ENCODE results near the gene RAPGEF3.
A peak's percentile ranks its signal among the peaks of the same experiment; 100 is the strongest.

The RAPGEF3 gene

DNA sequence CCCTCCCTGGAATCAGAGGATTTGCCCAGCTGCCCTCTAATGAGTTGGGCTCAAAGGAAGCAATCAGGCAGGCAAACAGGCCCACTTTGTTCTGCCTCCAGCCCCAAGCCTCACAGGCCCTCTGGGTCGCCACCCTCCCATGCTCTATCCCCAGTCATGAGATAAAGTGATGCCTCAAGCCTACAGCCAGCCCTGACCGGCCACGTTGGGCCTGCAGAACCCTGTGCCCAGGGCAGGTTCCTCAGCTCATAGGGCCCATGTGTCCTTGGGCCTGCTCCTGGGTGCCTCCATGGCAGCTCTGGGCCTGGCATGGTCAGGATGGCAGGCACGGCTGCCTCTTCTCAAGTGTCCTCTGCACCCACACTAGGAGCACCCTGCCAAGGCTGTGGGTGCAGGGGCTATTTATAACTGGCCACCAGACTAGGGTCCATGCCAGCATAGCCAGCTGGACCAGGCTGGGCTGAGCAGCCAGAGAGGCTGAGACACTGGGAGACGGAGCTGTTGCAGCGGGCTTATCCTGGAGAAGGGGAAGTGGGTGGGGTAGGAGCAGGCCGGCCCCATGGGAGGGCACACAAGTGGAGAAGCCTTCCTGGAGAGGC lies 40.8 kb upstream of the RAPGEF3 start:
- H3K27me3 Mint-ChIP-seq (ENCODE audit: low read depth, poor library complexity), result peaks cover 4% of the 10 kb centered on the region
- H3K36me3 Mint-ChIP-seq (ENCODE audit: low read depth), result peaks cover 5% of the 10 kb centered on the region
- no peak overlapping the region for H3K4me3 Mint-ChIP-seq
- no peak for TF ChIP-seq CTCF (IDR thresholded peaks at IDR 0.05)
- no peak for DNase-seq
- peaks cover 45% of the 10 kb centered on the region for H3K4me1 Mint-ChIP-seq
- no peaks in the 10 kb centered on the region for H3K9me3 Mint-ChIP-seq
- no peak overlapping the region for H3K27ac Mint-ChIP-seq

GRCh38 chr12:47798382-47798948 lies 39.8 kb upstream of the RAPGEF3 start:
- Mint-ChIP-seq H3K9me3 (no peaks in the 10 kb centered on the region), H3K4me1 (peaks cover 35% of the 10 kb centered on the region), H3K4me3 (no peak overlapping the region), H3K27ac (no peak overlapping the region), H3K36me3 (ENCODE audit: low read depth) (peaks cover 13% of the 10 kb centered on the region), H3K27me3 (ENCODE audit: low read depth, poor library complexity) (peaks cover 4% of the 10 kb centered on the region)
- DNase-seq, result no peak
- no peak for TF ChIP-seq CTCF (IDR thresholded peaks at IDR 0.05)

GRCh38 chr12:47797441-47797840 lies 38.8 kb upstream of the RAPGEF3 start:
- Mint-ChIP-seq H3K27ac (peak overlapping the region; percentile 98), H3K9me3 (no peaks in the 10 kb centered on the region), H3K27me3 (ENCODE audit: low read depth, poor library complexity) (peaks cover 4% of the 10 kb centered on the region), H3K4me1 (peaks cover 25% of the 10 kb centered on the region), H3K36me3 (ENCODE audit: low read depth) (peaks cover 19% of the 10 kb centered on the region), H3K4me3 (no peak overlapping the region)
- TF ChIP-seq CTCF (IDR thresholded peaks at IDR 0.05), result peak; percentile 22
- DNase-seq, result peak; percentile 41

DNA sequence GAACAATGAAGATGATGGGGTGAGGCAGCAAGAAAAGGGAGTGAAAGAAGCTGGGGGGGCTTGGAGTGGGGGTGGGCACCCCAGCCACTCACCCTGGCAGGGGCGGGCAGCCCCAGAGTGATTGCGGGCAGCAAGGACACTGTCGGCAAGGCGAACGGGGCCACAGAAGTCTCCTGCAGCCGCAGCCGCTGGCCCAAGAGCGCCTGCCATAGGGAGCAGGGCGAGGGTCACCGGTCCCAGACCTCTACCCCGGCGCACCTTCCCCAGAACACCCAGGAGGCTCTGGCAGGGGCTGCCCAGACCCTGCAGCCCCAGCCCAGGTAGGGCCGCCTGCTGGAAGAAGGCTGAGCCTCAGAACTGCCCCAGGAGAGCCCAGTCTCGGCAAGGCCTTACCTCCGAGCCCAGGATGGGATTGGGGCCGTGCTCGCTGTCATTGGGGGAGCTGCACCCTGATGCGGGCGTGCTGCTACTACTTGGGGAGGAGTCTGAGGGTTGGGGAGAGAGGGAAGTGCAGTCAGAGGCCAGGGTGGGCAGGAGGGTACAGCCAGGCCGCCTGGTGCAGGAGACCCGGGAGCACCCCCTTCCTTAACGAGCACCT lies 37.2 kb upstream of the RAPGEF3 start:
- Mint-ChIP-seq H3K36me3 (ENCODE audit: low read depth) (peaks cover 24% of the 10 kb centered on the region), H3K4me3 (no peak overlapping the region), H3K27ac (no peak overlapping the region), H3K27me3 (ENCODE audit: low read depth, poor library complexity) (no peaks in the 10 kb centered on the region), H3K4me1 (peaks cover 10% of the 10 kb centered on the region), H3K9me3 (no peaks in the 10 kb centered on the region)
- DNase-seq, result no peak
- no peak for TF ChIP-seq CTCF (IDR thresholded peaks at IDR 0.05)

DNA sequence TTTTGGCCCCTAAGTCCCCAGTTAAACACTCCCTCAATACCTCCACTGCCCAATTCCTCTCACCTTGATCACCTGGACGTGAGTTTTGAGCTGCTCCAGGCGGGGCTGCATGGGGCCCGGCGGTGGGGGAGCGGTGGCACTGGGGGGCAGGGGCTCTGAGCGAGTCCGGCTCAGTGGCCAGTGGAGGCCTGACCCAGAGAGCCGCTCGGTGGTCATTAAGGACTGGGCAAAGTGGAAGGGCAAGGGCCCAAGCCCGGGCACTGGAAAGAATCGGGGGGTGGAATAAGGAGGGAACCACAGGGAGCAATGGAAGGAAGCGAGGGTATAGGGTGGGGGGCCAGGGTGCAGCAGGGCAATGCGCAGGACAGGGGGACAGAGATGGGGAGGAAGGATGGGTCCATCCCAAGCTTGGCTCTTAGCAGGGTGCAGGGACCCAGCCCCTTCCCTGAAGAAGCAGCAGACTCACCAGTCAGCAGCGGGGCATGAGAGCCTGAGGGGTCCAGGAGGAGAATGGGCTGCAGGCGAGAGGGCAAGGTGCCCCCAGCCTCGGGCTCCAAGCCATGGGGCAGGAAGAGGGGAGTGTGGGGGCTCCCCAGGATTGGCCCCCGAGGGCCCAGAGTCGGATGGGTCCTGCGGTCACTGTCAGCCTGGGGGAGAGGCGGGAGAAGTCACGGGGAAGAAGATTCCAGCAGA lies 36.6 kb upstream of the RAPGEF3 start:
- DNase-seq, result no peak
- Mint-ChIP-seq H3K4me1 (peaks cover 6% of the 10 kb centered on the region), H3K4me3 (no peak overlapping the region), H3K27ac (no peak overlapping the region), H3K27me3 (ENCODE audit: low read depth, poor library complexity) (no peaks in the 10 kb centered on the region), H3K36me3 (ENCODE audit: low read depth) (peaks cover 28% of the 10 kb centered on the region), H3K9me3 (no peaks in the 10 kb centered on the region)
- no peak for TF ChIP-seq CTCF (IDR thresholded peaks at IDR 0.05)

All from nephron progenitor cell (in vitro differentiated cells).